Rectal smooth muscle tissue (tissue), 1 donor: ENCODE results near the gene GPR141.

ENCODE experiments used
- H3K27ac ChIP-seq: one replicate; pipeline ENCODE4 v1.7.0; 2013; ENCODE audit warnings: low read depth, low read length, inconsistent platforms
- H3K27me3 ChIP-seq: one replicate; pipeline ENCODE4 v1.7.0; 2013; ENCODE audit warnings: low read length; ENCODE audit not compliant: control insufficient read depth, insufficient read depth
- H3K36me3 ChIP-seq: one replicate; pipeline ENCODE4 v1.7.0; 2013; ENCODE audit warnings: low read length; ENCODE audit not compliant: control insufficient read depth, insufficient read depth
- H3K4me1 ChIP-seq: one replicate; pipeline ENCODE4 v1.7.0; 2013; ENCODE audit warnings: low read length; ENCODE audit not compliant: control insufficient read depth, insufficient read depth
- H3K4me3 ChIP-seq: one replicate; pipeline ENCODE4 v1.7.0; 2013; ENCODE audit warnings: low read length
- H3K9ac ChIP-seq: one replicate; pipeline ENCODE4 v1.7.0; 2013; ENCODE audit warnings: low read length

Gene GPR141

GRCh38 chr7:37666026-37666799 is 17.4 kb upstream of the GPR141 start:
- Histone ChIP-seq H3K27ac (no peak overlapping the region), H3K27me3 (no peaks in the 10 kb centered on the region), H3K4me1 (no peaks in the 10 kb centered on the region), H3K9ac (no peak overlapping the region), H3K4me3 (no peak overlapping the region), H3K36me3 (no peaks in the 10 kb centered on the region)

GRCh38 chr7:37669818-37670217 is 13.7 kb upstream of the GPR141 start:
- no peak overlapping the region for H3K9ac ChIP-seq
- no peaks in the 10 kb centered on the region for H3K36me3 ChIP-seq
- no peak overlapping the region for H3K27ac ChIP-seq
- H3K4me3 ChIP-seq = no peak overlapping the region
- no peaks in the 10 kb centered on the region for H3K27me3 ChIP-seq
- no peaks in the 10 kb centered on the region for H3K4me1 ChIP-seq

GRCh38 chr7:37670436-37670835 is 13.1 kb upstream of the GPR141 start:
- Histone ChIP-seq H3K4me1 (no peaks in the 10 kb centered on the region), H3K36me3 (no peaks in the 10 kb centered on the region), H3K9ac (no peak overlapping the region), H3K27me3 (no peaks in the 10 kb centered on the region), H3K27ac (no peak overlapping the region), H3K4me3 (no peak overlapping the region)

- H3K27me3 ChIP-seq = no peaks in the 10 kb centered on the region
- no peak overlapping the region for H3K9ac ChIP-seq
- H3K4me1 ChIP-seq = no peaks in the 10 kb centered on the region
- no peak overlapping the region for H3K27ac ChIP-seq
- H3K4me3 ChIP-seq = no peak overlapping the region
- H3K36me3 ChIP-seq = no peaks in the 10 kb centered on the region
Measured at GRCh38 chr7:37671876-37672275, 11.7 kb upstream of the GPR141 start.

DNA sequence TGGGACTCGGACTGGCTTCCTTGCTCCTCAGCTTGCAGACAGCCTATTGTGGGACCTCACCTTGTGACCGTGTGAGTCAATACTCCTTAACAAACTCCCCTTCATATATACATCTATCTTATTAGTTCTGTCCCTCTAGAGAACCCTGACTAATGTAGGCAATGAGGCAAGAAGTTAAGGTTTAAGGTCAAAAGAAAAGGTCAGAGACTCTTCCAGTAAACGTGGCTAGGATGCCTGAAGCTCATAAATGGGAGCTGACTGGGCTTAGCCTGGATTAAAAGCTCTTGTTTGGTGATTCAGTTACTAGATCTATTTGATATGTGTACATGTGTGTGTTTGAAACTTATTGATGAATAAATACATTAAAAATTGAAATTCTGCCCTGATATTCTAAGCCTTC is 10.6 kb upstream of the GPR141 start:
- Histone ChIP-seq H3K9ac (no peak overlapping the region), H3K4me1 (no peaks in the 10 kb centered on the region), H3K36me3 (no peaks in the 10 kb centered on the region)

DNA sequence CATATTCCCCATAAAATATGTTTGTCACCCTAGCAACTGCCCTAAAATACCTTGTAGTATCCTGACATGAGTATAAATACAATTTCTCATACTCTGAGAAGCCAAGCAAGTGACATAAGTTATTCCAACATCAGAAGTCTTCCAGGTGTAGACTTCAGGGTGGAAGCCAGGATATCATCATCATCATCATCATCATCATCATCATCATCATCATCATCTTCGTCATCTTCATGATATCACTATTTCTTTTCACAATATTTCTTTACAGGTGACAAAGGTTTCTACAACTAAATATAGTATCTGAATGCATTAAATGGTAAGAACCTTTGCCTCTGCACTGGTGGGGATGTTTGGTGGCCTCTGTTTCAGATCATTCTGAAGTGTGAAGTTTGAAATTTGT is 10.0 kb upstream of the GPR141 start:
- Histone ChIP-seq H3K4me1 (no peaks in the 10 kb centered on the region), H3K4me3 (no peak overlapping the region), H3K9ac (no peak overlapping the region), H3K27ac (no peak overlapping the region), H3K36me3 (no peaks in the 10 kb centered on the region), H3K27me3 (no peaks in the 10 kb centered on the region)

More for the DNA sequence above, 10.6 kb upstream of the GPR141 start:
- H3K27me3 ChIP-seq = no peaks in the 10 kb centered on the region
- H3K27ac ChIP-seq = no peak overlapping the region
- no peak overlapping the region for H3K4me3 ChIP-seq

DNA sequence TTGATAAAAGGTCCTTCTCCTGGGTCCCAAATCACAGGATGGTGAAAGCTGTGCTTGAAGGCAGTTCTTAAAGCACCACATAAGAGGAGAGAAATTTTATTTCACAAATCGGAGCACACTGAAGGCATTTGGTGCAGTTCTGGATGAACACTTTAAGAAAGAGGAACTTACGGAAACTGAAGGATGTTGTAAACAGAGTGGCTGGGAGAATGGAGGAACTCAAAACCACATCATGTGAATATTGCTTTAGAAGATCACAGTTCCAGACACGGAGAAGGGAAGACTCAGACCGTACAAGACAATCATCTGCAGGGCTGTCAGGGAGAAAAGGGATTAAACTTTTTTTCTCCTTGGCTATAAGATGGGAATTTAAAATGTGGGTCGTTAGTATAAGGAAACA is 9.0 kb upstream of the GPR141 start:
- H3K27me3 ChIP-seq = no peaks in the 10 kb centered on the region
- no peak overlapping the region for H3K4me3 ChIP-seq
- no peaks in the 10 kb centered on the region for H3K36me3 ChIP-seq
- no peaks in the 10 kb centered on the region for H3K4me1 ChIP-seq
- no peak overlapping the region for H3K27ac ChIP-seq
- no peak overlapping the region for H3K9ac ChIP-seq

- Histone ChIP-seq H3K9ac (no peak overlapping the region), H3K27ac (no peak overlapping the region), H3K4me1 (no peaks in the 10 kb centered on the region), H3K4me3 (no peak overlapping the region), H3K36me3 (no peaks in the 10 kb centered on the region), H3K27me3 (no peaks in the 10 kb centered on the region)
Measured at GRCh38 chr7:37675749-37676148, 7.8 kb upstream of the GPR141 start.

DNA sequence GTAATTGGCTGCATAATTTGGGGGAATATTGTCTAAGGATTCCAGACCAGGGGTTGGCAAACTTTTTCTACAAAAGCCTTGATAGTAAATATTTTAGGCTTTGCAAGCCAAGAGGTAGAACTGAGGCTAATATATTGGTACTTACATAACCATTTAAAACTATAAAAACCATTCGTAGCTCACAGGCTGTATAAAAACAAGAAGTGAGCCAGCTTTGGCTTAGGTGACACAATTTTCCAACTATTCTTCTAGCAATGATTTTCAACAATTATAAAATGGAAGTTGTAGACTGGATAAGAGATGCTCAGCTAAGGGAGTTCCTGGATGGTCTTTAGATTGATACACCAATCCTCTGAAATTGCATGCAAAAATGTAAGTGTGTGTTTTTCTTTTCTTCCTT is 1.4 kb downstream of the GPR141 start:
- Histone ChIP-seq H3K36me3 (no peaks in the 10 kb centered on the region), H3K4me1 (no peaks in the 10 kb centered on the region), H3K4me3 (no peak overlapping the region), H3K27me3 (no peaks in the 10 kb centered on the region), H3K9ac (no peak overlapping the region), H3K27ac (no peak overlapping the region)

DNA sequence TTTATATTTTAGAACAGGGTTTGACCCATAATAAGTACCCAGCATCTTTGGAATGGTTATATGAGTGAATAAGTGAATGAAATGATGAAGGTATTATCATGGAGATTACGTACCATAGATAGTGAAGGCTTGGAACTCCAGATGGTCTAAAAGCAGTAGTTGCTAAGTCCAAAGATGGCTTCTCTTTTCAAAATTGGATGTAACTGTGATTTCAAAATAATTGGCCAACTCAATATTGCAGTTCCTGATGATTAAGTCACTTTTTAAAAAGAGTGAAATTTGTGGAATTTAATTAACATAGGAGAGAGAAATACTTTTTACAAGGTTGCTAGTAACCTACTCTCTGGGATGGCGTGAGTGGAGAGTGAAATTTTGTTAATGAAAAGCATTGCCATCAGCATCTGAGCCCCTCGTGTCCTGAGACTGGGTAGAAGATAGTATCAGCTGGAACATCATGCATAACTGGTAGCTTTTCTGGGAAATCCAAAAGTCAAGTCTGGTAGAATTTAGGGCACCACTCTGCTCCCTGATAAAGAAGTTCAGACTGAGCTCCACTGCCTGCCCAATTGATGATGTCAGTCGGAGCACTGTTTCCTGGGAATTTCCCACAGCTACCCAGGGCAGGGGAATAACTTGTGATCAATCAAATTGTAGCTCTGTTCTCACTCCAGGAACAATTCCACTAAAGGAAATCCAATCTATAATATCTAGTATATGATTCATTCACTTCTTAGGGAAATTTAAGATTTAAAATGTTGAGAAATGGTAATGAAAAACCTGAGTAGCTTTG is 3.2 kb downstream of the GPR141 start:
- Histone ChIP-seq H3K4me3 (no peak overlapping the region), H3K27ac (no peak overlapping the region), H3K9ac (no peak overlapping the region), H3K36me3 (no peaks in the 10 kb centered on the region), H3K27me3 (no peaks in the 10 kb centered on the region), H3K4me1 (no peaks in the 10 kb centered on the region)

- Histone ChIP-seq H3K27me3 (no peaks in the 10 kb centered on the region), H3K27ac (no peak overlapping the region), H3K36me3 (no peaks in the 10 kb centered on the region), H3K4me1 (no peaks in the 10 kb centered on the region), H3K9ac (no peak overlapping the region), H3K4me3 (no peak overlapping the region)
Measured at GRCh38 chr7:37690206-37690605, 6.6 kb downstream of the GPR141 start.

- H3K9ac ChIP-seq = no peak overlapping the region
- no peak overlapping the region for H3K4me3 ChIP-seq
- no peaks in the 10 kb centered on the region for H3K27me3 ChIP-seq
- no peaks in the 10 kb centered on the region for H3K36me3 ChIP-seq
- H3K4me1 ChIP-seq = no peaks in the 10 kb centered on the region
- no peak overlapping the region for H3K27ac ChIP-seq
Measured at GRCh38 chr7:37694208-37695094, 10.9 kb downstream of the GPR141 start.
